Measurements from ENCODE around the gene SMARCAL1. TPM values are rescaled to one million over a fixed set of nuclear protein-coding genes. Genes with fewer than 3 reads are reported as not detected.

The SMARCAL1 gene
- total and polyA plus RNA-seq, 2 of the 13 experiments (the other 11 are each of a cell fraction or from before 2014, with no cell fraction given): 12.7 to 21.3 TPM

- TF ChIP-seq CERS6 (CRISPR knock-in tag; IDR thresholded peaks at IDR 0.05) (no peak), ASH2L (IDR thresholded peaks at IDR 0.05; ENCODE audit: insufficient read length, low read depth, low read length) (peak; percentile 99), ZSCAN22 (CRISPR knock-in tag; IDR thresholded peaks at IDR 0.05) (peak; percentile 69), SOX13 (IDR thresholded peaks at IDR 0.05) (peak; percentile 64; the same call in 1 of the 2 replicates), SOX13 (CRISPR knock-in tag; conservative IDR thresholded peaks at IDR 0.05 in 1 of 2, IDR thresholded peaks at IDR 0.05 in 1 of 2) (peak in 1 of 2 experiments; percentile 27; a peak in 2 of 4 replicates), NFATC3 (CRISPR knock-in tag; IDR thresholded peaks at IDR 0.05) (peak; percentile 67; the same call in 1 of the 2 replicates), ZNF513 (CRISPR knock-in tag; conservative IDR thresholded peaks at IDR 0.05) (no peak), SNAPC5 (CRISPR knock-in tag; IDR thresholded peaks at IDR 0.05; ENCODE audit: borderline replicate concordance) (peak; percentile 94; the same call in 1 of the 2 replicates), ZNF567 (CRISPR knock-in tag; IDR thresholded peaks at IDR 0.05; ENCODE audit: borderline replicate concordance) (peak; percentile 54), ZNF83 (CRISPR knock-in tag; IDR thresholded peaks at IDR 0.05; ENCODE audit: borderline replicate concordance) (no peak; the same call in 1 of the 2 replicates), ZNF101 (CRISPR knock-in tag; IDR thresholded peaks at IDR 0.05; ENCODE audit: borderline replicate concordance, low read depth) (peak; percentile 93; the same call in 1 of the 2 replicates), MYNN (CRISPR knock-in tag; IDR thresholded peaks at IDR 0.05; ENCODE audit: low read depth) (peak; percentile 91; the same call in 1 of the 2 replicates), ZBTB37 (CRISPR knock-in tag; IDR thresholded peaks at IDR 0.05) (no peak), TERF1 (CRISPR knock-in tag; IDR thresholded peaks at IDR 0.05) (no peak), ARNT (IDR thresholded peaks at IDR 0.05) (no peak), ZNF570 (CRISPR knock-in tag; IDR thresholded peaks at IDR 0.05; ENCODE audit: borderline replicate concordance) (peak; percentile 90; the same call in 1 of the 2 replicates), FOXP1 (IDR thresholded peaks at IDR 0.05) (no peak), FOXP1 (CRISPR knock-in tag; IDR thresholded peaks at IDR 0.05) (no peak), ZNF572 (CRISPR knock-in tag; IDR thresholded peaks at IDR 0.05) (peak; percentile 91; the same call in 1 of the 2 replicates), ZBTB21 (CRISPR knock-in tag; IDR thresholded peaks at IDR 0.05) (peak; percentile 13; the same call in 1 of the 2 replicates)
Observed at GRCh38 chr2:216498379-216499352, 86.4 kb downstream of the SMARCAL1 start, which contains the start of gene RPL37A (continued).
